Left ventricle myocardium inferior (tissue), 1 donor: ENCODE measurements around the gene DNAJC16. TPM values are rescaled to one million over a fixed set of nuclear protein-coding genes. Genes with fewer than 3 reads are reported as not detected.
"Not testable (repeated sequence)": the region's sequence is repeated elsewhere in the genome, so short reads cannot be mapped to it uniquely, and the experiment has no call there.

Experiments
- DNase-seq: peaks from one replicate; pipeline ENCODE4 v3.0.0-alpha.2; 2020
- H3K27ac ChIP-seq: fragments of 200-600 bp; replicated peaks from 2 replicates; pipeline ENCODE4 v1.8.0; 2021
- H3K27me3 ChIP-seq: fragments of 200-600 bp; 2 replicates; pipeline ENCODE4 v1.8.0; 2021; ENCODE audit warnings: low read depth
- H3K36me3 ChIP-seq: fragments of 200-600 bp; 2 replicates; pipeline ENCODE4 v1.8.0; 2021
- H3K4me1 ChIP-seq: fragments of 200-600 bp; 2 replicates; pipeline ENCODE4 v1.8.0; 2021
- H3K4me3 ChIP-seq: fragments of 200-600 bp; 2 replicates; pipeline ENCODE4 v1.8.0; 2021; ENCODE audit warnings: mild to moderate bottlenecking, moderate library complexity
- H3K9me3 ChIP-seq: fragments of 200-600 bp; replicated peaks from 2 replicates; pipeline ENCODE4 v1.8.0; 2021
- CTCF ChIP-seq: fragments of 200-600 bp; IDR thresholded peaks from 2 replicates; pipeline ENCODE4 v1.8.0; 2021; ENCODE audit warnings: antibody characterized with exemption, mild to moderate bottlenecking, borderline replicate concordance
- intact Hi-C: fragments of 100-400 bp; cut with micrococcal nuclease; formaldehyde crosslinking; loops from one replicate; pipeline ENCODE4 v1.11.0; 2022
- long read RNA-seq: library from polyadenylated mRNA; unstranded; transcript quantifications from one replicate; pipeline ENCODE4 v2.0.0, GENCODE V29; 2021
- total RNA-seq: library from RNA; stranded (reverse); fragmentation: NEBNext Ultra II Directional; extraction: Animal tissue kit (Norgen Biotek cat#: 25700); gene quantifications from one replicate; pipeline ENCODE4 v1.2.1, GENCODE V29; 2021
- donor health status: DM: no; HTN: yes; CAD: no; lungs with severe emphysema.

Gene DNAJC16
- 16.2 TPM for total RNA-seq
- long read RNA-seq, full-length matches to known transcripts: 2 of 5 reads
- long read RNA-seq, partial matches to known transcripts: 0 of 5 reads
- long read RNA-seq, other reads (novel, unspliced or antisense): 3 of 5 reads

GRCh38 chr1:15526490-15527339 lies at the start of gene DNAJC16:
TSS of gene DNAJC16 (plus strand) at chr1:15526848. CDS start at chr1:15529106, 2,258 bp downstream.
- TF ChIP-seq CTCF: peak; percentile 28
- H3K27me3 ChIP-seq: no peaks in the 10 kb centered on the region
- intact Hi-C loops: no loop called here
- peak; percentile 98 for DNase-seq
- peak within 1 kb of the TSS; percentile 93 for H3K4me3 ChIP-seq
- H3K36me3 ChIP-seq: peaks cover 12% of the 10 kb centered on the region
- peak within 1 kb of the TSS; percentile 98 for H3K27ac ChIP-seq
- no peaks in the 10 kb centered on the region for H3K9me3 ChIP-seq
- H3K4me1 ChIP-seq: peaks cover 44% of the 10 kb centered on the region

GRCh38 chr1:15476927-15477326 lies 49.7 kb upstream of the DNAJC16 start:
- no peaks in the 10 kb centered on the region for H3K27me3 ChIP-seq
- TF ChIP-seq CTCF: no peak
- no peak overlapping the region for H3K4me3 ChIP-seq
- intact Hi-C loops: no loop called here
- no peaks in the 10 kb centered on the region for H3K9me3 ChIP-seq
- DNase-seq: no peak
- H3K36me3 ChIP-seq: no peaks in the 10 kb centered on the region
- no peaks in the 10 kb centered on the region for H3K4me1 ChIP-seq
- H3K27ac ChIP-seq: no peak overlapping the region

GRCh38 chr1:15477646-15478212 lies 48.9 kb upstream of the DNAJC16 start:
- intact Hi-C loops: no loop called here
- Histone ChIP-seq H3K36me3 (no peaks in the 10 kb centered on the region), H3K4me3 (no peak overlapping the region), H3K27ac (no peak overlapping the region), H3K4me1 (no peaks in the 10 kb centered on the region), H3K9me3 (no peaks in the 10 kb centered on the region), H3K27me3 (no peaks in the 10 kb centered on the region)
- TF ChIP-seq CTCF: no peak
- DNase-seq: no peak

- Histone ChIP-seq H3K4me3 (no peak overlapping the region), H3K27me3 (no peaks in the 10 kb centered on the region), H3K9me3 (no peaks in the 10 kb centered on the region), H3K36me3 (no peaks in the 10 kb centered on the region), H3K4me1 (no peaks in the 10 kb centered on the region), H3K27ac (no peak overlapping the region)
- intact Hi-C loops: no loop called here
- no peak for TF ChIP-seq CTCF
- no peak for DNase-seq
These were observed 46.8 kb upstream of the DNAJC16 start for GRCh38 chr1:15479654-15480347.

GRCh38 chr1:15482455-15482854 lies 44.2 kb upstream of the DNAJC16 start:
- H3K36me3 ChIP-seq, DNase-seq, H3K9me3 ChIP-seq, H3K27ac ChIP-seq, H3K27me3 ChIP-seq, H3K4me3 ChIP-seq, H3K4me1 ChIP-seq, intact Hi-C loops: not testable (repeated sequence)

- H3K9me3 ChIP-seq, H3K27me3 ChIP-seq, intact Hi-C loops, DNase-seq, H3K27ac ChIP-seq, H3K36me3 ChIP-seq, H3K4me1 ChIP-seq, H3K4me3 ChIP-seq: not testable (repeated sequence)
These were observed 43.6 kb upstream of the DNAJC16 start for GRCh38 chr1:15482983-15483543.
